ENCODE measurements around the gene RDH16.

DNA sequence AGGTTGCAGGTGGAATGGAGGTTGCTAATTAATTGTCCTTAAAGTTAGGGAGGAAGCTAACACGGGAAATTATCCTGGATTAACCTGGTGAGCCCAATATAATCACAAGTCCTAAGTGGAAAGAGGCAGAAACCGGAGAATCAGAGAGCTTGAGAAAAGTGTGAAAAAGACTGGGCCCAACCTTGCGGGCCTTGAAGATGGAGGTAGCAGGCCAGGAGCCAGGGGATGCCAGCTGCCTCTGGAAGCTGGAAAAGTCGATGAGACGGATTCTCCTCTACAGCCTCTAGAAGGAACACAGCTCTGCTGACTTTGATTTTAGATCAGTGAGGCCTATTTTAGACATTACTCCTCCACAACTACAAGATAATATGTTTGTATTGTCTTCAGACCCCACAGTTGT is 25.3 kb downstream of the RDH16 start:
- TF ChIP-seq, protein P1, sequence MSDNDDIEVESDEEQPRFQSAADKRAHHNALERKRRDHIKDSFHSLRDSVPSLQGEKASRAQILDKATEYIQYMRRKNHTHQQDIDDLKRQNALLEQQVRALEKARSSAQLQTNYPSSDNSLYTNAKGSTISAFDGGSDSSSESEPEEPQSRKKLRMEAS (IDR thresholded peaks at IDR 0.05; ENCODE audit: insufficient read depth, insufficient read length) = no peak
- TF ChIP-seq, protein P2, sequence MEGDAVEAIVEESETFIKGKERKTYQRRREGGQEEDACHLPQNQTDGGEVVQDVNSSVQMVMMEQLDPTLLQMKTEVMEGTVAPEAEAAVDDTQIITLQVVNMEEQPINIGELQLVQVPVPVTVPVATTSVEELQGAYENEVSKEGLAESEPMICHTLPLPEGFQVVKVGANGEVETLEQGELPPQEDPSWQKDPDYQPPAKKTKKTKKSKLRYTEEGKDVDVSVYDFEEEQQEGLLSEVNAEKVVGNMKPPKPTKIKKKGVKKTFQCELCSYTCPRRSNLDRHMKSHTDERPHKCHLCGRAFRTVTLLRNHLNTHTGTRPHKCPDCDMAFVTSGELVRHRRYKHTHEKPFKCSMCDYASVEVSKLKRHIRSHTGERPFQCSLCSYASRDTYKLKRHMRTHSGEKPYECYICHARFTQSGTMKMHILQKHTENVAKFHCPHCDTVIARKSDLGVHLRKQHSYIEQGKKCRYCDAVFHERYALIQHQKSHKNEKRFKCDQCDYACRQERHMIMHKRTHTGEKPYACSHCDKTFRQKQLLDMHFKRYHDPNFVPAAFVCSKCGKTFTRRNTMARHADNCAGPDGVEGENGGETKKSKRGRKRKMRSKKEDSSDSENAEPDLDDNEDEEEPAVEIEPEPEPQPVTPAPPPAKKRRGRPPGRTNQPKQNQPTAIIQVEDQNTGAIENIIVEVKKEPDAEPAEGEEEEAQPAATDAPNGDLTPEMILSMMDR (IDR thresholded peaks at IDR 0.05; ENCODE audit: extremely low read depth in 1 of 2, insufficient read depth in 1 of 2, low read depth in 1 of 2, low read length in 2 of 2) = no peak
- no peak for TF ChIP-seq EZH2 (IDR thresholded peaks at IDR 0.05; ENCODE audit: borderline replicate concordance, low read depth, low read length, severe bottlenecking)
- TF ChIP-seq JUN (IDR thresholded peaks at IDR 0.05; ENCODE audit: borderline replicate concordance, insufficient read depth, insufficient read length, low read depth) = no peak
- no peak for TF ChIP-seq POLR2AphosphoS5 (IDR thresholded peaks at IDR 0.05; ENCODE audit: insufficient read depth, low read depth, low read length)
